IMR-90 (cell line): ENCODE measurements around the gene CHD9. TPM values are rescaled to one million over a fixed set of nuclear protein-coding genes. Genes with fewer than 3 reads are reported as not detected.

Experiments
- ATAC-seq: fragments of 200-7000 bp; cut with Tn5 transposase; 2 replicates; pipeline ENCODE4 v1.9.1; 2020; ENCODE audit warnings: low read depth, mild to moderate bottlenecking, moderate library complexity
- BruUV-seq: library from RNA; stranded (reverse); fragments of 400-500 nt; replicated peaks from 2 replicates; lab custom pipeline; 2021; lab: Mats Ljungman, UMichigan
- CTCF ChIA-PET: fragments of 300-600 bp; formaldehyde crosslinking; extraction: SDS; loops from one replicate; lab custom pipeline; 2021; ENCODE audit warnings: antibody characterized with exemption; lab: Yijun Ruan, JAX
- POLR2A ChIA-PET: fragments of 300-600 bp; sonication (Branson Sonifier 250); formaldehyde crosslinking; loops from one replicate; lab custom pipeline; 2022; ENCODE audit warnings: antibody characterized with exemption; ENCODE audit not compliant: unreplicated experiment; lab: Charles Lee
- DNase-seq: peaks from one replicate; pipeline ENCODE4 v3.0.0; 2013
- H2AFZ ChIP-seq: replicated peaks from 2 replicates; pipeline ENCODE3; 2013; ENCODE audit warnings: low read length, mild to moderate bottlenecking; ENCODE audit not compliant: poor library complexity
- H2AK5ac ChIP-seq: 2 replicates; pipeline ENCODE4 v1.6.1; 2013; ENCODE audit warnings: low read depth, low read length, inconsistent platforms
- H2AK9ac ChIP-seq: replicated peaks from 2 replicates; pipeline ENCODE3; 2013; ENCODE audit warnings: mild to moderate bottlenecking, low read depth, low read length, moderate library complexity; ENCODE audit not compliant: poor library complexity
- H2BK120ac ChIP-seq: 2 replicates; pipeline ENCODE4 v1.6.1; 2013; ENCODE audit warnings: low read depth, low read length, inconsistent platforms
- H2BK15ac ChIP-seq: 3 replicates; pipeline ENCODE4 v1.6.1; 2013; ENCODE audit warnings: low read depth, low read length, inconsistent platforms
- H2BK20ac ChIP-seq: 2 replicates; pipeline ENCODE4 v1.6.1; 2013; ENCODE audit warnings: low read depth, mild to moderate bottlenecking, inconsistent platforms, low read length, moderate library complexity
- H2BK5ac ChIP-seq: 2 replicates; pipeline ENCODE4 v1.6.1; 2013; ENCODE audit warnings: mild to moderate bottlenecking, low read depth, low read length, inconsistent platforms; ENCODE audit not compliant: poor library complexity, severe bottlenecking
- H3K14ac ChIP-seq: replicated peaks from 2 replicates; pipeline ENCODE4 v1.6.1; 2013; ENCODE audit warnings: low read depth, low read length, inconsistent platforms
- H3K18ac ChIP-seq: 2 replicates; pipeline ENCODE4 v1.6.1; 2013; ENCODE audit warnings: low read depth, low read length, control low read depth
- H3K23ac ChIP-seq: 2 replicates; pipeline ENCODE4 v1.6.1; 2013; ENCODE audit warnings: low read depth, low read length, inconsistent platforms
- H3K27ac ChIP-seq: 2 replicates; pipeline ENCODE4 v1.5.1; 2013; ENCODE audit warnings: mild to moderate bottlenecking, control low read depth, low read length; ENCODE audit not compliant: insufficient read depth
- H3K27me3 ChIP-seq: 2 replicates; pipeline ENCODE4 v1.6.1; 2013; ENCODE audit warnings: low read length; ENCODE audit not compliant: control insufficient read depth, insufficient read depth
- H3K36me3 ChIP-seq: 2 replicates; pipeline ENCODE4 v1.6.1; 2013; ENCODE audit warnings: low read length, mixed read lengths; ENCODE audit not compliant: control insufficient read depth, insufficient read depth
- H3K4ac ChIP-seq: 2 replicates; pipeline ENCODE4 v1.6.1; 2013; ENCODE audit warnings: low read depth, low read length, inconsistent platforms
- H3K4me1 ChIP-seq: 2 replicates; pipeline ENCODE4 v1.6.1; 2013; ENCODE audit warnings: low read length, mixed read lengths; ENCODE audit not compliant: control insufficient read depth, insufficient read depth
- H3K4me2 ChIP-seq: 2 replicates; pipeline ENCODE4 v1.6.1; 2013; ENCODE audit warnings: low read depth, mild to moderate bottlenecking, control low read depth, low read length, moderate library complexity
- H3K4me3 ChIP-seq: 2 replicates; pipeline ENCODE4 v1.5.1; 2013; ENCODE audit warnings: low read depth, mild to moderate bottlenecking, control low read depth, low read length, moderate library complexity; ENCODE audit not compliant: insufficient read depth
- H3K56ac ChIP-seq: 2 replicates; pipeline ENCODE4 v1.6.1; 2013; ENCODE audit warnings: low read length, inconsistent platforms; ENCODE audit not compliant: insufficient read depth; ENCODE audit errors: extremely low read depth
- H3K79me1 ChIP-seq, 2 experiments: 2 replicates each; pipeline ENCODE4 v1.6.1; 2013; ENCODE audit warnings: low read length in 2 of 2, inconsistent platforms in 1 of 2, low read depth in 1 of 2
- H3K9ac ChIP-seq: 2 replicates; pipeline ENCODE4 v1.6.1; 2013; ENCODE audit warnings: low read depth, low read length, control low read depth
- H3K9me1 ChIP-seq: 2 replicates; pipeline ENCODE4 v1.6.1; 2013; ENCODE audit warnings: low read length, inconsistent platforms; ENCODE audit not compliant: insufficient read depth
- H3K9me3 ChIP-seq: 2 replicates; pipeline ENCODE4 v1.6.1; 2013; ENCODE audit warnings: low read length; ENCODE audit not compliant: control insufficient read depth, insufficient read depth
- H4K20me1 ChIP-seq: 2 replicates; pipeline ENCODE4 v1.6.1; 2013; ENCODE audit warnings: low read length, inconsistent platforms; ENCODE audit not compliant: insufficient read depth
- H4K5ac ChIP-seq: 2 replicates; pipeline ENCODE4 v1.6.1; 2013; ENCODE audit warnings: mild to moderate bottlenecking, low read depth, low read length, control low read depth
- H4K8ac ChIP-seq, 2 experiments: 2 replicates each; pipeline ENCODE4 v1.6.1; 2013; ENCODE audit warnings: low read depth in 2 of 2, low read length in 2 of 2, control low read depth in 1 of 2, inconsistent platforms in 1 of 2
- H4K91ac ChIP-seq: 2 replicates; pipeline ENCODE4 v1.6.1; 2013; ENCODE audit warnings: low read depth, low read length, inconsistent platforms; ENCODE audit not compliant: insufficient read depth
- BHLHE40 ChIP-seq: fragments of 150-350 bp; IDR thresholded peaks from 2 replicates; pipeline ENCODE4 v1.6.1; 2016; ENCODE audit warnings: mild to moderate bottlenecking, low read depth, low read length
- CEBPB ChIP-seq: IDR thresholded peaks from 2 replicates; pipeline ENCODE4 v1.6.1; 2012; ENCODE audit warnings: low read depth, low read length, improper control_type of control experiment
- CHD1 ChIP-seq: IDR thresholded peaks from 2 replicates; pipeline ENCODE4 v1.6.1; 2012; ENCODE audit warnings: low read depth, low read length, improper control_type of control experiment
- FOS ChIP-seq: fragments of 150-350 bp; IDR thresholded peaks from 2 replicates; pipeline ENCODE4 v1.6.1; 2016; ENCODE audit warnings: low read depth, low read length
- MAFK ChIP-seq: IDR thresholded peaks from 2 replicates; pipeline ENCODE4 v1.6.1; 2012; ENCODE audit warnings: low read depth, low read length, improper control_type of control experiment
- MAZ ChIP-seq: IDR thresholded peaks from 2 replicates; pipeline ENCODE4 v1.6.1; 2012; ENCODE audit warnings: low read depth, mild to moderate bottlenecking, low read length, improper control_type of control experiment, moderate library complexity, borderline replicate concordance
- MXI1 ChIP-seq: IDR thresholded peaks from 2 replicates; pipeline ENCODE4 v1.6.1; 2012; ENCODE audit warnings: low read depth, mild to moderate bottlenecking, low read length, moderate library complexity, borderline replicate concordance
- NFE2L2 ChIP-seq: fragments of 150-350 bp; IDR thresholded peaks from 2 replicates; pipeline ENCODE4 v1.6.1; 2016; ENCODE audit warnings: low read depth, mild to moderate bottlenecking, low read length
- POLR2A ChIP-seq: IDR thresholded peaks from 2 replicates; pipeline ENCODE4 v1.6.1; 2012; ENCODE audit warnings: mild to moderate bottlenecking, low read depth, low read length
- RAD21 ChIP-seq: IDR thresholded peaks from 2 replicates; pipeline ENCODE4 v1.6.1; 2012; ENCODE audit warnings: low read length, improper control_type of control experiment
- RCOR1 ChIP-seq: IDR thresholded peaks from 2 replicates; pipeline ENCODE4 v1.6.1; 2012; ENCODE audit warnings: mild to moderate bottlenecking, low read length, improper control_type of control experiment; ENCODE audit not compliant: insufficient replicate concordance
- RFX5 ChIP-seq: IDR thresholded peaks from 2 replicates; pipeline ENCODE4 v1.8.0; 2012; ENCODE audit warnings: low read depth, mild to moderate bottlenecking, low read length, moderate library complexity
- SMC3 ChIP-seq: fragments of 150-350 bp; IDR thresholded peaks from 2 replicates; pipeline ENCODE4 v1.6.1; 2016; ENCODE audit warnings: low read depth, mild to moderate bottlenecking, antibody characterized with exemption, low read length, moderate library complexity
- WGBS, 2 experiments: methylation state at CpG; one replicate each; pipeline versions ENCODE4 v1.1.5 to v1.1.7; 2013; ENCODE audit warnings: missing lambda C conversion rate in 2 of 2; ENCODE audit not compliant: insufficient read length in 1 of 2; ENCODE audit errors: extremely low coverage in 2 of 2; 5-methylcytosine and 5-hydroxymethylcytosine counted together
- dilution Hi-C: fragments of 300-500 bp; cut with HindIII; formaldehyde crosslinking; loops from one replicate; pipeline ENCODE4 v1.14.3; 2018; ENCODE audit warnings: low sequenced_read_pairs; ENCODE audit not compliant: unreplicated experiment
- in situ Hi-C: fragments of 300-500 bp; cut with MboI; formaldehyde crosslinking; loops from 3 replicates; pipeline ENCODE4 v1.14.3; 2019; ENCODE audit warnings: low sequenced_read_pairs, inconsistent platforms, mixed read lengths
- intact Hi-C: fragments of 100-400 bp; cut with micrococcal nuclease; formaldehyde crosslinking; loops from 2 replicates; pipeline ENCODE4 v1.10.0; 2022
- polyA plus RNA-seq, 3 experiments: library from polyadenylated mRNA; depleted of rRNA; stranded (reverse); fragments of >200 nt; gene quantifications; 2 replicates each; pipeline ENCODE4 v1.2.3, GENCODE V29; 2012; ENCODE audit warnings: low replicate concordance in 1 of 3
- total RNA-seq: library from RNA; depleted of rRNA; stranded (reverse); fragments of >200 nt; gene quantifications from 2 replicates; pipeline ENCODE4 v1.2.3, GENCODE V29; 2012
- TF ChIP-seq, protein P1 (sequence below): fragments of 150-350 bp; IDR thresholded peaks from 2 replicates; pipeline ENCODE4 v1.6.1; 2016; ENCODE audit warnings: low read depth, mild to moderate bottlenecking, low read length, moderate library complexity, borderline replicate concordance
- TF ChIP-seq, protein P2 (sequence below): fragments of 150-350 bp; IDR thresholded peaks from 2 replicates; pipeline ENCODE4 v1.6.1; 2017; ENCODE audit warnings: mild to moderate bottlenecking, antibody characterized with exemption, low read length, low read depth
- TF ChIP-seq, protein P3 (sequence below): conservative IDR thresholded peaks from 2 replicates; pipeline ENCODE4 v1.5.1; 2012; ENCODE audit warnings: mild to moderate bottlenecking, low read depth, low read length, improper control_type of control experiment

CHD9 gene
- total and polyA plus RNA-seq, 2 of the 4 experiments (the other 2 are of a cell fraction) = 9.1 to 48.8 TPM

DNA sequence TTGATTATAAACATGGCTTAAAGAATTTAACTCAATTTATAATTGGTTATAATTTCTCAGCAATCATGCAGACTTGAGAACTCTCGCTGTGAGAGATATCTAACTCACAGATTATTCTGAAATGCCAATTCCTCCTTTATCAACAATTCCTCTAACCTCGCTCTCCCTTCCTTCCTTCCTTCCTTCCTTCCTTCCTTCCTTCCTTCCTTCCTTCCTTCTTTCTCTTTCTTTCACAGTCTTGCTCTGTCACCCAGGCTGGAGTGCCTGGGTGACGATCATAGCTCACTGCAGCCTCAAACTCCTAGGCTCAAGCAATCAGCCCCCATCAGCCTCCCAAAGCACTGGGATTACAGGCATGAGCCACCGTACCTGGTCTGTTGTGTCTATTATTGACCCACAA lies 42.4 kb downstream of the CHD9 start:
- in situ Hi-C loops (no loop called here), dilution Hi-C loops (no loop called here), intact Hi-C loops (no loop called here)
- Histone ChIP-seq H3K23ac (no peak overlapping the region), H2AFZ (no peak overlapping the region), H2BK15ac (no peak overlapping the region), H2BK20ac (no peak overlapping the region), H3K14ac (no peak overlapping the region), H2AK5ac (no peak overlapping the region), H4K20me1 (peaks cover 9% of the 10 kb centered on the region), H3K9me1 (peaks cover 9% of the 10 kb centered on the region), H3K4me1 (peaks cover 13% of the 10 kb centered on the region), H3K36me3 (no peaks in the 10 kb centered on the region), H3K4me2 (no peak overlapping the region), H4K8ac (no peak overlapping the region), H3K9me3 (no peaks in the 10 kb centered on the region), H3K27ac (no peak overlapping the region), H3K27me3 (no peaks in the 10 kb centered on the region), H2BK5ac (no peak overlapping the region), H3K9ac (no peak overlapping the region), H2BK120ac (no peak overlapping the region), H3K56ac (no peak overlapping the region), H3K18ac (no peak overlapping the region), H4K5ac (no peak overlapping the region), H3K4me3 (no peak overlapping the region), H3K79me1 (peaks cover 17 to 67% of the 10 kb centered on the region in 2 experiments; a peak in 3 of 4 replicates), H2AK9ac (no peak overlapping the region), H4K91ac (no peak overlapping the region), H3K4ac (no peak overlapping the region)
- DNase-seq = no peak
- ATAC-seq = no peak
- ChIA-PET POLR2A (no interaction called here), CTCF (no interaction called here)
- 100% methylated on average over 1 of the region's 4 CpGs; no CpG with 5 or more reads in 1 of the 2 experiments for WGBS, 2 experiments
- no TSS peak for BruUV-seq
- TF ChIP-seq MAZ (no peak), BHLHE40 (no peak), MXI1 (no peak), FOS (no peak), MAFK (no peak), RAD21 (no peak), CHD1 (no peak), SMC3 (no peak), NFE2L2 (no peak), POLR2A (no peak), CEBPB (no peak), RCOR1 (no peak), RFX5 (no peak)
- TF ChIP-seq, protein P1, sequence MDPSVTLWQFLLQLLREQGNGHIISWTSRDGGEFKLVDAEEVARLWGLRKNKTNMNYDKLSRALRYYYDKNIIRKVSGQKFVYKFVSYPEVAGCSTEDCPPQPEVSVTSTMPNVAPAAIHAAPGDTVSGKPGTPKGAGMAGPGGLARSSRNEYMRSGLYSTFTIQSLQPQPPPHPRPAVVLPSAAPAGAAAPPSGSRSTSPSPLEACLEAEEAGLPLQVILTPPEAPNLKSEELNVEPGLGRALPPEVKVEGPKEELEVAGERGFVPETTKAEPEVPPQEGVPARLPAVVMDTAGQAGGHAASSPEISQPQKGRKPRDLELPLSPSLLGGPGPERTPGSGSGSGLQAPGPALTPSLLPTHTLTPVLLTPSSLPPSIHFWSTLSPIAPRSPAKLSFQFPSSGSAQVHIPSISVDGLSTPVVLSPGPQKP = no peak
- TF ChIP-seq, protein P2, sequence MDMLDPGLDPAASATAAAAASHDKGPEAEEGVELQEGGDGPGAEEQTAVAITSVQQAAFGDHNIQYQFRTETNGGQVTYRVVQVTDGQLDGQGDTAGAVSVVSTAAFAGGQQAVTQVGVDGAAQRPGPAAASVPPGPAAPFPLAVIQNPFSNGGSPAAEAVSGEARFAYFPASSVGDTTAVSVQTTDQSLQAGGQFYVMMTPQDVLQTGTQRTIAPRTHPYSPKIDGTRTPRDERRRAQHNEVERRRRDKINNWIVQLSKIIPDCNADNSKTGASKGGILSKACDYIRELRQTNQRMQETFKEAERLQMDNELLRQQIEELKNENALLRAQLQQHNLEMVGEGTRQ = no peak
- TF ChIP-seq, protein P3, sequence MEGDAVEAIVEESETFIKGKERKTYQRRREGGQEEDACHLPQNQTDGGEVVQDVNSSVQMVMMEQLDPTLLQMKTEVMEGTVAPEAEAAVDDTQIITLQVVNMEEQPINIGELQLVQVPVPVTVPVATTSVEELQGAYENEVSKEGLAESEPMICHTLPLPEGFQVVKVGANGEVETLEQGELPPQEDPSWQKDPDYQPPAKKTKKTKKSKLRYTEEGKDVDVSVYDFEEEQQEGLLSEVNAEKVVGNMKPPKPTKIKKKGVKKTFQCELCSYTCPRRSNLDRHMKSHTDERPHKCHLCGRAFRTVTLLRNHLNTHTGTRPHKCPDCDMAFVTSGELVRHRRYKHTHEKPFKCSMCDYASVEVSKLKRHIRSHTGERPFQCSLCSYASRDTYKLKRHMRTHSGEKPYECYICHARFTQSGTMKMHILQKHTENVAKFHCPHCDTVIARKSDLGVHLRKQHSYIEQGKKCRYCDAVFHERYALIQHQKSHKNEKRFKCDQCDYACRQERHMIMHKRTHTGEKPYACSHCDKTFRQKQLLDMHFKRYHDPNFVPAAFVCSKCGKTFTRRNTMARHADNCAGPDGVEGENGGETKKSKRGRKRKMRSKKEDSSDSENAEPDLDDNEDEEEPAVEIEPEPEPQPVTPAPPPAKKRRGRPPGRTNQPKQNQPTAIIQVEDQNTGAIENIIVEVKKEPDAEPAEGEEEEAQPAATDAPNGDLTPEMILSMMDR = no peak
